IMR-90 (cell line): ENCODE results near the gene SCNN1B. TPM values are rescaled to one million over a fixed set of nuclear protein-coding genes. Genes with fewer than 3 reads are reported as not detected.

ENCODE experiments used
- ATAC-seq: fragments of 200-7000 bp; cut with Tn5 transposase; 2 replicates; pipeline ENCODE4 v1.9.1; 2020; ENCODE audit warnings: low read depth, mild to moderate bottlenecking, moderate library complexity
- BruUV-seq: library from RNA; stranded (reverse); fragments of 400-500 nt; replicated peaks from 2 replicates; lab custom pipeline; 2021; lab: Mats Ljungman, UMichigan
- CTCF ChIA-PET: fragments of 300-600 bp; formaldehyde crosslinking; extraction: SDS; loops from one replicate; lab custom pipeline; 2021; ENCODE audit warnings: antibody characterized with exemption; lab: Yijun Ruan, JAX
- POLR2A ChIA-PET: fragments of 300-600 bp; sonication (Branson Sonifier 250); formaldehyde crosslinking; loops from one replicate; lab custom pipeline; 2022; ENCODE audit warnings: antibody characterized with exemption; ENCODE audit not compliant: unreplicated experiment; lab: Charles Lee
- DNase-seq: peaks from one replicate; pipeline ENCODE4 v3.0.0; 2013
- H2AFZ ChIP-seq: replicated peaks from 2 replicates; pipeline ENCODE3; 2013; ENCODE audit warnings: low read length, mild to moderate bottlenecking; ENCODE audit not compliant: poor library complexity
- H2AK5ac ChIP-seq: 2 replicates; pipeline ENCODE4 v1.6.1; 2013; ENCODE audit warnings: low read depth, low read length, inconsistent platforms
- H2AK9ac ChIP-seq: replicated peaks from 2 replicates; pipeline ENCODE3; 2013; ENCODE audit warnings: mild to moderate bottlenecking, low read depth, low read length, moderate library complexity; ENCODE audit not compliant: poor library complexity
- H2BK120ac ChIP-seq: 2 replicates; pipeline ENCODE4 v1.6.1; 2013; ENCODE audit warnings: low read depth, low read length, inconsistent platforms
- H2BK15ac ChIP-seq: 3 replicates; pipeline ENCODE4 v1.6.1; 2013; ENCODE audit warnings: low read depth, low read length, inconsistent platforms
- H2BK20ac ChIP-seq: 2 replicates; pipeline ENCODE4 v1.6.1; 2013; ENCODE audit warnings: low read depth, mild to moderate bottlenecking, inconsistent platforms, low read length, moderate library complexity
- H2BK5ac ChIP-seq: 2 replicates; pipeline ENCODE4 v1.6.1; 2013; ENCODE audit warnings: mild to moderate bottlenecking, low read depth, low read length, inconsistent platforms; ENCODE audit not compliant: poor library complexity, severe bottlenecking
- H3K14ac ChIP-seq: replicated peaks from 2 replicates; pipeline ENCODE4 v1.6.1; 2013; ENCODE audit warnings: low read depth, low read length, inconsistent platforms
- H3K18ac ChIP-seq: 2 replicates; pipeline ENCODE4 v1.6.1; 2013; ENCODE audit warnings: low read depth, low read length, control low read depth
- H3K23ac ChIP-seq: 2 replicates; pipeline ENCODE4 v1.6.1; 2013; ENCODE audit warnings: low read depth, low read length, inconsistent platforms
- H3K27ac ChIP-seq: 2 replicates; pipeline ENCODE4 v1.5.1; 2013; ENCODE audit warnings: mild to moderate bottlenecking, control low read depth, low read length; ENCODE audit not compliant: insufficient read depth
- H3K27me3 ChIP-seq: 2 replicates; pipeline ENCODE4 v1.6.1; 2013; ENCODE audit warnings: low read length; ENCODE audit not compliant: control insufficient read depth, insufficient read depth
- H3K36me3 ChIP-seq: 2 replicates; pipeline ENCODE4 v1.6.1; 2013; ENCODE audit warnings: low read length, mixed read lengths; ENCODE audit not compliant: control insufficient read depth, insufficient read depth
- H3K4ac ChIP-seq: 2 replicates; pipeline ENCODE4 v1.6.1; 2013; ENCODE audit warnings: low read depth, low read length, inconsistent platforms
- H3K4me1 ChIP-seq: 2 replicates; pipeline ENCODE4 v1.6.1; 2013; ENCODE audit warnings: low read length, mixed read lengths; ENCODE audit not compliant: control insufficient read depth, insufficient read depth
- H3K4me2 ChIP-seq: 2 replicates; pipeline ENCODE4 v1.6.1; 2013; ENCODE audit warnings: low read depth, mild to moderate bottlenecking, control low read depth, low read length, moderate library complexity
- H3K4me3 ChIP-seq: 2 replicates; pipeline ENCODE4 v1.5.1; 2013; ENCODE audit warnings: low read depth, mild to moderate bottlenecking, control low read depth, low read length, moderate library complexity; ENCODE audit not compliant: insufficient read depth
- H3K56ac ChIP-seq: 2 replicates; pipeline ENCODE4 v1.6.1; 2013; ENCODE audit warnings: low read length, inconsistent platforms; ENCODE audit not compliant: insufficient read depth; ENCODE audit errors: extremely low read depth
- H3K79me1 ChIP-seq, 2 experiments: 2 replicates each; pipeline ENCODE4 v1.6.1; 2013; ENCODE audit warnings: low read length in 2 of 2, inconsistent platforms in 1 of 2, low read depth in 1 of 2
- H3K9ac ChIP-seq: 2 replicates; pipeline ENCODE4 v1.6.1; 2013; ENCODE audit warnings: low read depth, low read length, control low read depth
- H3K9me1 ChIP-seq: 2 replicates; pipeline ENCODE4 v1.6.1; 2013; ENCODE audit warnings: low read length, inconsistent platforms; ENCODE audit not compliant: insufficient read depth
- H3K9me3 ChIP-seq: 2 replicates; pipeline ENCODE4 v1.6.1; 2013; ENCODE audit warnings: low read length; ENCODE audit not compliant: control insufficient read depth, insufficient read depth
- H4K20me1 ChIP-seq: 2 replicates; pipeline ENCODE4 v1.6.1; 2013; ENCODE audit warnings: low read length, inconsistent platforms; ENCODE audit not compliant: insufficient read depth
- H4K5ac ChIP-seq: 2 replicates; pipeline ENCODE4 v1.6.1; 2013; ENCODE audit warnings: mild to moderate bottlenecking, low read depth, low read length, control low read depth
- H4K8ac ChIP-seq, 2 experiments: 2 replicates each; pipeline ENCODE4 v1.6.1; 2013; ENCODE audit warnings: low read depth in 2 of 2, low read length in 2 of 2, control low read depth in 1 of 2, inconsistent platforms in 1 of 2
- H4K91ac ChIP-seq: 2 replicates; pipeline ENCODE4 v1.6.1; 2013; ENCODE audit warnings: low read depth, low read length, inconsistent platforms; ENCODE audit not compliant: insufficient read depth
- BHLHE40 ChIP-seq: fragments of 150-350 bp; IDR thresholded peaks from 2 replicates; pipeline ENCODE4 v1.6.1; 2016; ENCODE audit warnings: mild to moderate bottlenecking, low read depth, low read length
- CEBPB ChIP-seq: IDR thresholded peaks from 2 replicates; pipeline ENCODE4 v1.6.1; 2012; ENCODE audit warnings: low read depth, low read length, improper control_type of control experiment
- CHD1 ChIP-seq: IDR thresholded peaks from 2 replicates; pipeline ENCODE4 v1.6.1; 2012; ENCODE audit warnings: low read depth, low read length, improper control_type of control experiment
- ELK1 ChIP-seq: fragments of 150-350 bp; IDR thresholded peaks from 2 replicates; pipeline ENCODE4 v1.6.1; 2016; ENCODE audit warnings: low read depth, mild to moderate bottlenecking, low read length, moderate library complexity, borderline replicate concordance
- FOS ChIP-seq: fragments of 150-350 bp; IDR thresholded peaks from 2 replicates; pipeline ENCODE4 v1.6.1; 2016; ENCODE audit warnings: low read depth, low read length
- MAFK ChIP-seq: IDR thresholded peaks from 2 replicates; pipeline ENCODE4 v1.6.1; 2012; ENCODE audit warnings: low read depth, low read length, improper control_type of control experiment
- MAZ ChIP-seq: IDR thresholded peaks from 2 replicates; pipeline ENCODE4 v1.6.1; 2012; ENCODE audit warnings: low read depth, mild to moderate bottlenecking, low read length, improper control_type of control experiment, moderate library complexity, borderline replicate concordance
- MXI1 ChIP-seq: IDR thresholded peaks from 2 replicates; pipeline ENCODE4 v1.6.1; 2012; ENCODE audit warnings: low read depth, mild to moderate bottlenecking, low read length, moderate library complexity, borderline replicate concordance
- NFE2L2 ChIP-seq: fragments of 150-350 bp; IDR thresholded peaks from 2 replicates; pipeline ENCODE4 v1.6.1; 2016; ENCODE audit warnings: low read depth, mild to moderate bottlenecking, low read length
- POLR2A ChIP-seq: IDR thresholded peaks from 2 replicates; pipeline ENCODE4 v1.6.1; 2012; ENCODE audit warnings: mild to moderate bottlenecking, low read depth, low read length
- RAD21 ChIP-seq: IDR thresholded peaks from 2 replicates; pipeline ENCODE4 v1.6.1; 2012; ENCODE audit warnings: low read length, improper control_type of control experiment
- RCOR1 ChIP-seq: IDR thresholded peaks from 2 replicates; pipeline ENCODE4 v1.6.1; 2012; ENCODE audit warnings: mild to moderate bottlenecking, low read length, improper control_type of control experiment; ENCODE audit not compliant: insufficient replicate concordance
- RFX5 ChIP-seq: IDR thresholded peaks from 2 replicates; pipeline ENCODE4 v1.8.0; 2012; ENCODE audit warnings: low read depth, mild to moderate bottlenecking, low read length, moderate library complexity
- SMC3 ChIP-seq: fragments of 150-350 bp; IDR thresholded peaks from 2 replicates; pipeline ENCODE4 v1.6.1; 2016; ENCODE audit warnings: low read depth, mild to moderate bottlenecking, antibody characterized with exemption, low read length, moderate library complexity
- USF2 ChIP-seq: fragments of 150-350 bp; IDR thresholded peaks from 2 replicates; pipeline ENCODE4 v1.6.1; 2017; ENCODE audit warnings: mild to moderate bottlenecking, antibody characterized with exemption, low read length, low read depth
- WGBS, 2 experiments: methylation state at CpG; one replicate each; pipeline versions ENCODE4 v1.1.5 to v1.1.7; 2013; ENCODE audit warnings: missing lambda C conversion rate in 2 of 2; ENCODE audit not compliant: insufficient read length in 1 of 2; ENCODE audit errors: extremely low coverage in 2 of 2; 5-methylcytosine and 5-hydroxymethylcytosine counted together
- dilution Hi-C: fragments of 300-500 bp; cut with HindIII; formaldehyde crosslinking; loops from one replicate; pipeline ENCODE4 v1.14.3; 2018; ENCODE audit warnings: low sequenced_read_pairs; ENCODE audit not compliant: unreplicated experiment
- in situ Hi-C: fragments of 300-500 bp; cut with MboI; formaldehyde crosslinking; loops from 3 replicates; pipeline ENCODE4 v1.14.3; 2019; ENCODE audit warnings: low sequenced_read_pairs, inconsistent platforms, mixed read lengths
- intact Hi-C: fragments of 100-400 bp; cut with micrococcal nuclease; formaldehyde crosslinking; loops from 2 replicates; pipeline ENCODE4 v1.10.0; 2022
- polyA plus RNA-seq, 3 experiments: library from polyadenylated mRNA; depleted of rRNA; stranded (reverse); fragments of >200 nt; gene quantifications; 2 replicates each; pipeline ENCODE4 v1.2.3, GENCODE V29; 2012; ENCODE audit warnings: low replicate concordance in 1 of 3
- total RNA-seq: library from RNA; depleted of rRNA; stranded (reverse); fragments of >200 nt; gene quantifications from 2 replicates; pipeline ENCODE4 v1.2.3, GENCODE V29; 2012
- TF ChIP-seq, protein P1 (sequence below): conservative IDR thresholded peaks from 2 replicates; pipeline ENCODE4 v1.5.1; 2012; ENCODE audit warnings: mild to moderate bottlenecking, low read depth, low read length, improper control_type of control experiment

SCNN1B gene
- total and polyA plus RNA-seq, 2 of the 4 experiments (the other 2 are of a cell fraction): not detected

DNA sequence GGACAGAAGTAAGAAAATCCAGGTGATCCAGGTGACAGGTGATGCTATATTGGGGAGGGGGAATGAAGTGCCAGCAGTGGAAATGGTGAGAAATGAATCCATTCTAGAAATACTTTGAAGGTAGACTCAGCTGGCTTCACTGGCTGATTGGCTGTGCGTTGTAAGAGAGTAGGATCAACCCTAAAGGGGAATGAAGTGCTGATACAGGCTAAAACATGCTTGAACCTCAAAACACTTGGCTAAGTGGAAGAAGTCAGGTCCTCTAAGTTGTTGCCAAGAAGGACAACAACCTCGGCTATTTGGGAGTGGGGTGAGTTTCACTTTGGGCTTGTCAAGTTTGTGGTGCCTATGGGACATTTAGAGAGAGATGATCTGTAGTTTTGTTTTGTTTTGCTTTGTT lies 24.1 kb upstream of the SCNN1B start:
- Histone ChIP-seq H2BK20ac (no peak overlapping the region), H3K9me3 (no peaks in the 10 kb centered on the region), H3K23ac (no peak overlapping the region), H3K4me3 (no peak overlapping the region), H4K91ac (no peak overlapping the region), H3K27me3 (no peaks in the 10 kb centered on the region), H3K79me1 (no peaks in the 10 kb centered on the region), H2BK15ac (no peak overlapping the region), H2AK9ac (no peak overlapping the region), H3K9me1 (no peaks in the 10 kb centered on the region), H3K4me1 (no peaks in the 10 kb centered on the region), H4K8ac (no peak overlapping the region), H3K27ac (no peak overlapping the region), H3K4ac (no peak overlapping the region), H3K14ac (no peak overlapping the region), H3K9ac (no peak overlapping the region), H4K5ac (no peak overlapping the region), H4K20me1 (no peaks in the 10 kb centered on the region), H2BK120ac (no peak overlapping the region), H3K4me2 (no peak overlapping the region), H3K56ac (no peak overlapping the region), H2BK5ac (no peak overlapping the region), H3K18ac (no peak overlapping the region), H2AFZ (no peak overlapping the region), H2AK5ac (no peak overlapping the region), H3K36me3 (no peaks in the 10 kb centered on the region)
- ChIA-PET CTCF (no interaction called here), POLR2A (no interaction called here)
- no CpG with 5 or more reads among the region's 2 CpGs for WGBS, 2 experiments
- TF ChIP-seq MAFK: no peak
- no peak for TF ChIP-seq NFE2L2
- TF ChIP-seq CHD1: no peak
- TF ChIP-seq RFX5: no peak
- no peak for TF ChIP-seq FOS
- TF ChIP-seq MXI1: no peak
- no peak for TF ChIP-seq USF2
- TF ChIP-seq, protein P1, sequence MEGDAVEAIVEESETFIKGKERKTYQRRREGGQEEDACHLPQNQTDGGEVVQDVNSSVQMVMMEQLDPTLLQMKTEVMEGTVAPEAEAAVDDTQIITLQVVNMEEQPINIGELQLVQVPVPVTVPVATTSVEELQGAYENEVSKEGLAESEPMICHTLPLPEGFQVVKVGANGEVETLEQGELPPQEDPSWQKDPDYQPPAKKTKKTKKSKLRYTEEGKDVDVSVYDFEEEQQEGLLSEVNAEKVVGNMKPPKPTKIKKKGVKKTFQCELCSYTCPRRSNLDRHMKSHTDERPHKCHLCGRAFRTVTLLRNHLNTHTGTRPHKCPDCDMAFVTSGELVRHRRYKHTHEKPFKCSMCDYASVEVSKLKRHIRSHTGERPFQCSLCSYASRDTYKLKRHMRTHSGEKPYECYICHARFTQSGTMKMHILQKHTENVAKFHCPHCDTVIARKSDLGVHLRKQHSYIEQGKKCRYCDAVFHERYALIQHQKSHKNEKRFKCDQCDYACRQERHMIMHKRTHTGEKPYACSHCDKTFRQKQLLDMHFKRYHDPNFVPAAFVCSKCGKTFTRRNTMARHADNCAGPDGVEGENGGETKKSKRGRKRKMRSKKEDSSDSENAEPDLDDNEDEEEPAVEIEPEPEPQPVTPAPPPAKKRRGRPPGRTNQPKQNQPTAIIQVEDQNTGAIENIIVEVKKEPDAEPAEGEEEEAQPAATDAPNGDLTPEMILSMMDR: no peak
- TF ChIP-seq POLR2A: no peak
- TF ChIP-seq ELK1: no peak
- no peak for TF ChIP-seq MAZ
- TF ChIP-seq CEBPB: no peak
- no peak for TF ChIP-seq BHLHE40
- TF ChIP-seq RCOR1: no peak
- TF ChIP-seq SMC3: no peak
- TF ChIP-seq RAD21: no peak
- BruUV-seq: no TSS peak
- in situ Hi-C loops (no loop called here), intact Hi-C loops (no loop called here), dilution Hi-C loops (no loop called here)
- no peak for DNase-seq
- no peak for ATAC-seq
